Inflammatory macrophage treated with lipopolysaccharide for 4 hours (primary cell): ENCODE measurements around the gene ANKRD63.
A peak's percentile ranks its signal among the peaks of the same experiment; 100 is the strongest.

Experiments
- DNase-seq: peaks from one replicate; pipeline ENCODE4 v3.0.0-alpha.2; 2020

ANKRD63 gene

GRCh38 chr15:40295877-40296560 lies 13.2 kb upstream of the ANKRD63 start:
- DNase-seq, result no peak

DNA sequence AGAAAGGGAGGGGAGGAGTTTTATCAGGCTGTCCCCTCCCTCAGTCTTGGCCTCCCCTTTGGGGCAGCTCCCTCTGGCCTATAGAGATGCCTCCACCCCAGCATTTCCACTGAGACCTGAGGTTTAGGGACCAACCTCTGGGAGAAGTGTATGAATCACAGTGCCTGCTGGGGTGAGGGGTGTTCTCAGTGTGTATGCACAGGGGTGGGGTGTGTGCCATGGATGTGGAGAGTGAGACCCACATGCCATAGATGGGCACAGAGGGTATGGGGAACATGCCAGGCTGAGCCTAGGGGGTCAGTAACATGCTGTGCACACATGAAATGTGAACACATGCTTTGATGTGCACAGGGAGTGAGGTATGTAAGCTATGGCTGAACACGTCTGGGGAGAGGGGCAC lies 12.4 kb upstream of the ANKRD63 start:
- DNase-seq, result no peak

DNA sequence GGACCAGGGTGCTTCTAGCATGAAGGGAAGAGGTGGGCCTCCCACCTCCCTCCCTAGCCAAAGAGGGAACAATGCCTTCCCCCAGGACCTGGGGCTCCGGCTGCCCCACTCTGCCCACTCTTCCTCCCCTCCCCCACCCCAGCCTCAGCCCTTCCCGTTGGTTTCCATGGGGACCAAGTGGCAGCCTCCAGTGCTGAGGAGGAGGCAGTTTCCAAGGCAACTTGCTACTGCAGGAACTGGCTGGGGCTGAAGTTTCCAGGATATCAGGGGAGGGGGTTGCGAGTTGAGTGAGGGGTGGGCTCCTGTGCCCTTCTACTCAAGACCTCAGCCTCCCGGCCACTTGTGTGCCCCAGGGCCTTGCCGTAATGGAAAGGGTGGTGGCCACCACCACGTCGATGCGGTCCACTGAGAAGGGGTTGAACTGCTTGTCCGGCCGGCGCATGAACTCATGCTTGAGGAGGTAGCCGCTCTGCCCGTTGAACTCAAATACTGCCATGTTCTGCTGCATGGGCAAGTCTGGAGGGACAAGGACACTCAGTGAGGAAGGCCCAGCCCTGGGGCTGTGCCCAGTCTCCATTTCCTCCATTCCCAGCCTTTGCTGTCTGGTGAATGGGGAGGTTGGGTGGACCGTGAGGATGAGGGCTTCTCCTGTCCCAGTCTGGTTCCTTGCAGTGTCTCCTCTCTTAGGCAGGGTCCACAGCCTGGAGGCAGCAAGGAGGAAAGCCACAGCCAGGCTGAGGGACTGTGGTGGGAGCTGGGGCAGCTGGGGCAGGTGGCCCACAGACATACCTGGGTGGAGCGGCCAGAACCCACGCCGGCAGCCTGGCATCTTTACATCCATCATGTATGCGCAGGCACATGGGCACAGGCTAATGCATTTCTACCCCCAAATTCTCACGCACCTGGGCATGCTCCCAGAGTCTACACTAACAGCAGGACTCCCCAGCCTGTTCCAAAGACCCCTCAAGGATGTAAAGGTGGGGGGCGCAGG lies 11.3 kb upstream of the ANKRD63 start:
- DNase-seq, result no peak

GRCh38 chr15:40293006-40293405 lies 10.1 kb upstream of the ANKRD63 start:
- DNase-seq, result no peak

DNA sequence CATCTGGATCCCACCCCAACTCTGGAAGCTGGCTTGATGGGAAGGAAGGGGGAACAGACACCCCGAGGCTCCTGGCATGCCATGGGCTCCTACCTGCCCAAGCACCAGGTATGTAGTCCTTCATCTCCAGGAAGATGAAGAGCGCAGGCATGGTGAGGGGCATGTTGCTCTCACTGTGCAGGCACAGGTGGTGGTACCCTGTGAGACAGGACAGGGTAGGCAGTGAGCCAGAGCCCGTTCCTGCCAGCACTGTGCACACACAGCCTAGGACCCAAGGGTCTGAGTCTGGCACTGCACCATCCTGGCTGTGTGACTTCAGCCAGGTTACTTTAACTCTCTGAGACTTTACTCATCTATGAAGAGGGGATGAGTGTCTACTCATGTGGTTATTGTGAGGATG lies 9.4 kb upstream of the ANKRD63 start:
- DNase-seq, result no peak

- no peak for DNase-seq
Observed at GRCh38 chr15:40290918-40291574, 8.2 kb upstream of the ANKRD63 start.

DNA sequence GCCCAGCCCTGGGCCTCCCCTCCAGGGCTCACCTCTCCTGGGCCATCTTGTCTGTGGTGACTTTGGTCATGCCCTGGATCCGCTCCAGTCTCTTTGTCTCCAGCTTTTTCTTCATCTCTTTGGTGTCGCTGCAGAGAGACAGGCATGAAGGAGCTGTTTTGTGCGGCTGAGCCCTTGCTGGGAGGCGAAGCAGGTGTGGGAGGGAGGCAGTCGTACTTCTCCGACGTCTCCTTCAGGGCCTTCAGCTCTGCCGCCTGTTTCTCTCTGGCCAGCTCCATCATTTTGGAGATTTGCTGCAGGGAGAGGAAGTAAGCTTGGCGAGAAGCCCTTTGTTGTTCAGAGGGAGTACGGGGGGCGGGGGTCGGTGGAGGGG lies 7.7 kb upstream of the ANKRD63 start:
- DNase-seq, result no peak

DNA sequence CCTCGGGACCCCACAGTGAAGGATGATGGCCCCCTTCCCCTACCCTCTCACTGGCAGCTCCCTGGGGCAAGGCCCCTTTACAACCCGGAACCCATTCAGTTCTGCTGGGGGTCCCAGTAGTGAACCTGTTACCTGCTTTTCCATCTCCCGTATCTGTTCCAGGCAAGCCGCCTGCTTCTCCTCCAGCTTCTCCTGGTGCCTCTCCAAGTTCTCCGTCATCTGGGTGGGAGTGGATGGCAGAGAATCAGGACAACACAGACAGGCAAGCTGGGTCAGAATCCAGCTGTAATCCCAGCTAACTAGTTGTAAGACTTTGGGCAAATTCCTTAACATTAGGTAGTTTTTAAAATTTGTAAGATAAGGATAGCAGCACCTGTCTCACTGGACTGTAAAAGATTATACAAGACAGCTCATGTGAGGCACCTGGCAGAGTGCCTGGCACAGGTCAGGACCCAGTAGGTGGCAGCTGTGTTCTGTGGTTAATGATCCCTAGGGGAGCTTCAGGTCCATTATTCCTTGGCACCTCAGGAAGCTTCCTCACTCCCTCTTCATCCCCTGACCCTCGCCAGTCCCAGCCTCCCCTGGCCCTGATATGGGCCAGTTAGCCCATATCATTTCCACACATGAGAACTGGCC lies 6.4 kb upstream of the ANKRD63 start:
- no peak for DNase-seq

- DNase-seq, result no peak
Observed at GRCh38 chr15:40287968-40288367, 5.1 kb upstream of the ANKRD63 start.

- peak; percentile 76 for DNase-seq
Observed at GRCh38 chr15:40287505-40287904, 4.6 kb upstream of the ANKRD63 start.

- DNase-seq, result no peak
Observed at GRCh38 chr15:40286794-40287193, 3.9 kb upstream of the ANKRD63 start.

GRCh38 chr15:40286061-40286532 lies 3.2 kb upstream of the ANKRD63 start:
- peak; percentile 75 for DNase-seq

GRCh38 chr15:40285554-40286011 lies 2.7 kb upstream of the ANKRD63 start:
- DNase-seq, result peak; percentile 52

DNA sequence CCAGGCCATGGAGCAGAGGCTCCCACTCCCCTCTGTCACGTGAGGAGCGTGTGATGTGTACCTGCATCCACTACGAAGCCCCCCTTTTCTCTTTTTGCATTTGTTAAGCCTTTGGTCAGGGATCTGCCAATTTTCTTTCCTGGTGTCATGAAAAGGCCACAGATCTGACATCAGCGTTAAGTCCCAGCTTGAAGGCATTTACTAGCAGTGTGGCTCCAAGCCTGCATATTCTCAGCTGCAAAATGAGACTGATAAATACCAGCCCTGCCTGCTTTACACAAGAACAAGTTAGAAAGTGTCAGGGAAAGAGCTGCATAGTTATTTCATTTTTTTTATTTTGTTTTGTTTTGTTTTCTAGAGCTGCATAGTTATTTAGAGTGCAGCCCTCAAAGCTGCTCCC lies 2.3 kb upstream of the ANKRD63 start:
- no peak for DNase-seq

- DNase-seq, result no peak
Observed at GRCh38 chr15:40283615-40284300, 894 bp upstream of the ANKRD63 start.

DNA sequence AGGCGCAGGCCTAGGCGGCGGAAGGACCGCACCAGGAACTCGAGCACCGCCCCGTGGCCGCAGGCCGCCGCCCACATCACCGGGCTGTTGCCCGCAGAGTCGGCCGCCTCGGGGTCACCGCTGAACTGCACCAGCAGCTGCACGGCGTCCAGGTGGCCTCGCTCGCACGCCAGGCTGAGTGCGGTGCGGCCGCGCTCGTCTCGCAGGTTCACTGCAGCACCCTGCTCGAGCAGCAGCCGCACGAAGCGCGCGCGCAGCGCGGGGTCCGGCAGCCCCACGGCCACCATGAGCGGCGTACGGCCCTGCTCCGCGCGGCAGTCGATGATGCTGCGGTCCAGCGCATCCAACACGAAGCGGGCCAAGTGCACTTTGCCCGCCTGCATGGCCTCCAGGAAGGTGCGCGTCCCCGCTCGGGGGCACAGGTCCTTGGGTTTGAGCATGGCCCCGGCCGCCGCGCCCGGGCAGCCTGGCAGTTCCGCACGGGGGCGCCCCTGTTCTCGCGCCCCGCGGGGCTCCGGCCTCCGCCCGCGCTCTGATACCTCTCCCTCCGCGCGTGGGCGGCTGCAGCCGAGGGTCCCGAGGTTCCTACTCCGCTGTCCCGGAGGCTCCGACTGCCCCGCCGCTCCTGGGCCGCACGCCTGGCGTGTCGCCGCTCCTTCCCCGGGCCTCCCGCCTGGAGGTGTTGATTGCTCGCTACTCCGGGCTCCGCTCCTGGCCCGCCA lies 556 bp downstream of the ANKRD63 start:
- DNase-seq, result peak; percentile 24

- DNase-seq, result no peak
Observed at GRCh38 chr15:40281801-40282146, 1.1 kb downstream of the ANKRD63 start.

GRCh38 chr15:40281057-40281800 lies 1.6 kb downstream of the ANKRD63 start:
- no peak for DNase-seq

DNA sequence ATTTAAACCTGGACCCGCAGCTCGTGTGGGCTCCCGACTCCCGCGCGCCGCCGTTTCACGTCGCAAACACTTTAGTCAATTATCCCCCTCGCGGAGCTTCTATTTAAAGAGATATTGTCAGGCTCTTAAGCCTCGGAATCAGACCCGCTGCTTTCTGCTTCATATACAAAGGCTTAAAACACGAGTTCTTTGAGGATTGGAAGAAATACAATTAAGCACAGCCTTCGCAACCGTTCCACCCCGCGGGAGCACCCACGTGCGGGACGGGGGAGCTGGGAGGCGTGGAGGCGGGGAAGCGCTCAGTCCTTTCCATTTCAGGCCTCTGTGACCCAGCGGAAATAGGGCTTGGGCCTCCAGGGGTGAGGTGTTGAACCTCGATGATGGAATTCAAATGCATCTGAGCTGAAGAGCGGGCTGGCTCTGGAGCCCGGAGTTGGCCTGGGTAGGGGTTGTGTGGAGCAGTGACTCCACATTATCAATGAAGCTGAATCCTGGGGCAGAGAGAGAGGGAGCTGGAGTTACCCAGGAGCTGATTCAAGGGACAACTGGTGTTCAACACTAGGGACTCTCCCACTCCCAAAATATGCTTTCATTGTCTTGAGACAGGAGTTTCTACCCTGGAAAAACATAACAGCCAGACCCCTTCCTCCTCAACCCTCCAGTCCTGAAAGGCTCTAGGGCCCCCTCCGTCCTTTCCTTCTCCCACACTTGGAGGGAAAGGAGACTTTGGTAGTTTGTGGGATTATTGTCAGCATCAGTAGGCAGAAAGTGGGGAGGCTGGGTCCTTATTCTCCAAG lies 2.4 kb downstream of the ANKRD63 start:
- no peak for DNase-seq
